Endothelial cell of umbilical vein (primary cell): ENCODE measurements around the gene FILIP1. TPM values are rescaled to one million over a fixed set of nuclear protein-coding genes. Genes with fewer than 3 reads are reported as not detected.

Source experiments
- BruUV-seq: library from RNA; stranded (reverse); fragments of 400-500 nt; replicated peaks from 2 replicates; lab custom pipeline; 2021; lab: Mats Ljungman, UMichigan
- CTCF ChIA-PET: fragments of 300-600, 350-600 bp; sonication (Branson Sonifier 250); formaldehyde crosslinking; loops from one replicate; lab custom pipeline; 2021; ENCODE audit warnings: antibody characterized with exemption, inconsistent platforms; lab: Charles Lee
- POLR2A ChIA-PET: fragments of 300-600, 350-600 bp; sonication (Branson Sonifier 250); formaldehyde crosslinking; loops from one replicate; lab custom pipeline; 2021; ENCODE audit warnings: antibody characterized with exemption, inconsistent platforms; lab: Charles Lee
- DNase-seq: peaks from one replicate; pipeline ENCODE4 v3.0.0-alpha.2; 2011; ENCODE audit warnings: low read depth, low spot score
- FAIRE-seq: peaks from 2 replicates; lab custom pipeline; 2011; peaks lifted over from hg19 to GRCh38; lab: Jason Lieb, UNC
- H2AFZ ChIP-seq: 2 replicates; pipeline ENCODE4 v1.6.0; 2012; ENCODE audit warnings: low read depth, low read length, control low read depth, inconsistent platforms
- H3K27ac ChIP-seq: 2 replicates; pipeline ENCODE4 v1.5.1; 2011; ENCODE audit warnings: low read depth, mild to moderate bottlenecking, control low read depth, low read length, moderate library complexity; ENCODE audit not compliant: insufficient read depth
- H3K27me3 ChIP-seq, 2 experiments: 2 replicates each; pipeline versions ENCODE4 v1.6.0 to v1.6.1; 2011; ENCODE audit warnings: low read length in 2 of 2, mixed read lengths in 1 of 2; ENCODE audit not compliant: control insufficient read depth in 2 of 2, insufficient read depth in 2 of 2
- H3K36me3 ChIP-seq, 2 experiments: 2 replicates in 1 of 2; 3 replicates in 1 of 2; pipeline ENCODE4 v1.5.1; 2011; ENCODE audit warnings: low read length in 2 of 2, mild to moderate bottlenecking in 1 of 2, moderate library complexity in 1 of 2; ENCODE audit not compliant: control insufficient read depth in 2 of 2, insufficient read depth in 2 of 2; ENCODE audit errors: extremely low read depth in 1 of 2
- H3K4me1 ChIP-seq: 3 replicates; pipeline ENCODE4 v1.5.1; 2011; ENCODE audit warnings: mild to moderate bottlenecking, low read length; ENCODE audit not compliant: control insufficient read depth, insufficient read depth; ENCODE audit errors: extremely low read depth
- H3K4me2 ChIP-seq: 2 replicates; pipeline ENCODE4 v1.6.1; 2011; ENCODE audit warnings: low read length, control low read depth, mixed read lengths; ENCODE audit not compliant: insufficient read depth
- H3K4me3 ChIP-seq, 3 experiments: fragments of 200-600 bp in 1 of 3; sonication (generic), shearing (Covaris generic) in 1 of 3; replicated peaks in 1 of 3; 2 replicates each; pipeline ENCODE4 v1.5.1; 2011 to 2016; ENCODE audit warnings: control low read depth in 3 of 3, low read length in 3 of 3, mild to moderate bottlenecking in 2 of 3, inconsistent platforms in 1 of 3, low read depth in 1 of 3, moderate library complexity in 1 of 3; ENCODE audit not compliant: insufficient read depth in 1 of 3
- H3K79me2 ChIP-seq: 2 replicates; pipeline ENCODE4 v1.6.0; 2012; ENCODE audit warnings: low read length, inconsistent platforms; ENCODE audit not compliant: control insufficient read depth, insufficient read depth
- H3K9ac ChIP-seq: replicated peaks from 2 replicates; pipeline ENCODE3; 2011; ENCODE audit warnings: low read length, control low read depth; ENCODE audit not compliant: insufficient read depth; ENCODE audit errors: extremely low read depth
- H3K9me1 ChIP-seq: replicated peaks from 3 replicates; pipeline ENCODE4 v1.6.0; 2011; ENCODE audit warnings: mild to moderate bottlenecking, low read length; ENCODE audit not compliant: control insufficient read depth, insufficient read depth; ENCODE audit errors: extremely low read depth
- H3K9me3 ChIP-seq: replicated peaks from 2 replicates; pipeline ENCODE4 v1.5.1; 2012; ENCODE audit warnings: low read length, inconsistent platforms; ENCODE audit not compliant: control insufficient read depth, insufficient read depth
- H4K20me1 ChIP-seq: replicated peaks from 2 replicates; pipeline ENCODE3; 2011; ENCODE audit warnings: mild to moderate bottlenecking, low read length; ENCODE audit not compliant: control insufficient read depth, insufficient read depth; ENCODE audit errors: extremely low read depth
- CTCF ChIP-seq, 2 donors: IDR thresholded peaks; 1 replicate in 1 of 2; 2 replicates in 1 of 2; pipeline ENCODE4 v1.5.1; 2011; ENCODE audit warnings: low read length in 2 of 2, mild to moderate bottlenecking in 2 of 2, moderate library complexity in 2 of 2, control low read depth in 1 of 2, inconsistent platforms in 1 of 2, low read depth in 1 of 2; ENCODE audit not compliant: insufficient read depth in 1 of 2; ENCODE audit errors: extremely low read depth in 1 of 2
- EZH2 ChIP-seq: IDR thresholded peaks from 2 replicates; pipeline ENCODE4 v1.6.1; 2012; ENCODE audit warnings: borderline replicate concordance, low read depth, mild to moderate bottlenecking, moderate library complexity, low read length, inconsistent platforms; ENCODE audit not compliant: severe bottlenecking
- FOS ChIP-seq: IDR thresholded peaks from 2 replicates; pipeline ENCODE4 v1.6.1; 2011; ENCODE audit warnings: mild to moderate bottlenecking, low read length, moderate library complexity, borderline replicate concordance; ENCODE audit not compliant: insufficient read depth
- GATA2 ChIP-seq: IDR thresholded peaks from 2 replicates; pipeline ENCODE4 v1.7.0; 2011; ENCODE audit warnings: low read depth, mild to moderate bottlenecking, moderate library complexity, mixed read lengths, low read length; ENCODE audit not compliant: insufficient read length, insufficient read depth
- JUN ChIP-seq: IDR thresholded peaks from 2 replicates; pipeline ENCODE4 v1.6.1; 2011; ENCODE audit warnings: borderline replicate concordance, low read depth; ENCODE audit not compliant: insufficient read length, insufficient read depth
- MAX ChIP-seq: IDR thresholded peaks from 2 replicates; pipeline ENCODE4 v1.6.1; 2011; ENCODE audit not compliant: insufficient read depth, insufficient read length
- MYC ChIP-seq: IDR thresholded peaks from one replicate; pipeline ENCODE4 v1.6.1; 2011; ENCODE audit warnings: mild to moderate bottlenecking, low read depth, low read length
- POLR2A ChIP-seq: IDR thresholded peaks from 2 replicates; pipeline ENCODE4 v1.6.1; 2012; ENCODE audit warnings: low read depth, mild to moderate bottlenecking, control low read depth, low read length
- POLR2AphosphoS5 ChIP-seq: IDR thresholded peaks from 2 replicates; pipeline ENCODE4 v1.6.1; 2012; ENCODE audit warnings: low read depth, mild to moderate bottlenecking, control low read depth, low read length, moderate library complexity; ENCODE audit not compliant: insufficient read depth
- dilution Hi-C: fragments of 300-500 bp; cut with MboI; formaldehyde crosslinking; loops from one replicate; pipeline ENCODE4 v1.15.0; 2019; ENCODE audit warnings: low sequenced_read_pairs; ENCODE audit not compliant: extremely low pct_ligation_motif_present
- intact Hi-C: fragments of 100-400 bp; cut with micrococcal nuclease; formaldehyde crosslinking; loops from one replicate; pipeline ENCODE4 v1.10.0; 2022
- polyA plus RNA-seq, 4 experiments: library from polyadenylated mRNA; depleted of rRNA in 3 of 4; stranded (reverse) in 3 of 4; unstranded in 1 of 4; fragments of >200 nt; gene quantifications; 2 replicates each; pipeline versions ENCODE4 v1.2.1 to v1.2.3, GENCODE V29; 2011 to 2012; ENCODE audit warnings: missing spikeins in 1 of 4
- total RNA-seq: library from RNA; stranded (reverse); gene quantifications from 2 replicates; pipeline ENCODE4 v1.2.3, GENCODE V29; 2021

The FILIP1 gene
- total and polyA plus RNA-seq, 2 donors (not counting 3 experiments of a cell fraction or from before 2014, with no cell fraction given), result 2.8 to 13.7 TPM

GRCh38 chr6:75290136-75290945, 203.3 kb downstream of the FILIP1 start:
- Histone ChIP-seq H3K9ac (no peak overlapping the region), H3K27ac (no peak overlapping the region), H4K20me1 (no peaks in the 10 kb centered on the region), H3K4me1 (peaks cover 4% of the 10 kb centered on the region), H3K4me3 (no peak overlapping the region), H3K36me3 (no peaks in the 10 kb centered on the region), H3K4me2 (no peak overlapping the region), H3K9me3 (no peaks in the 10 kb centered on the region), H3K79me2 (peaks cover 2% of the 10 kb centered on the region), H2AFZ (no peak overlapping the region), H3K27me3 (no peaks in the 10 kb centered on the region), H3K9me1 (no peaks in the 10 kb centered on the region)
- no peak for FAIRE-seq
- POLR2A ChIA-PET, result no interaction called here
- BruUV-seq, result no TSS peak
- no peak for TF ChIP-seq POLR2A
- TF ChIP-seq FOS, result no peak
- TF ChIP-seq GATA2, result no peak
- TF ChIP-seq CTCF (IDR thresholded peaks at IDR 0.05; ENCODE audit: extremely low read depth in 1 of 2, insufficient read depth in 1 of 2, low read depth in 1 of 2, low read length in 2 of 2), result no peak
- intact Hi-C loops (no loop called here), dilution Hi-C loops (no loop called here)
- no peak for DNase-seq
- CTCF ChIA-PET, result no interaction called here

GRCh38 chr6:75288023-75288422, 205.6 kb downstream of the FILIP1 start:
- dilution Hi-C loops, result no loop called here
- intact Hi-C loops, result no loop called here
- Histone ChIP-seq H3K27me3 (no peaks in the 10 kb centered on the region), H3K4me2 (no peak overlapping the region), H4K20me1 (no peaks in the 10 kb centered on the region), H2AFZ (no peak overlapping the region), H3K27ac (no peak overlapping the region), H3K79me2 (peaks cover 16% of the 10 kb centered on the region), H3K36me3 (no peaks in the 10 kb centered on the region), H3K4me3 (no peak overlapping the region), H3K9me1 (no peaks in the 10 kb centered on the region), H3K4me1 (peaks cover 7% of the 10 kb centered on the region), H3K9me3 (no peaks in the 10 kb centered on the region), H3K9ac (no peak overlapping the region)
- ChIA-PET CTCF (no interaction called here), POLR2A (no interaction called here)
- TF ChIP-seq MAX (no peak), FOS (no peak), GATA2 (no peak), POLR2AphosphoS5 (no peak), JUN (no peak), EZH2 (no peak), MYC (no peak), POLR2A (no peak)
- no TSS peak for BruUV-seq
- FAIRE-seq (no peak), DNase-seq (no peak)
